Mammary epithelial cell (primary cell): ENCODE results near the gene COL9A2.

ENCODE experiments used
- EZH2 ChIP-seq: IDR thresholded peaks from 2 replicates; pipeline ENCODE4 v1.6.1; 2012; ENCODE audit warnings: low read length, inconsistent platforms, borderline replicate concordance
- TF ChIP-seq, protein P1 (sequence below), 2 donors: IDR thresholded peaks in 1 of 2; conservative IDR thresholded peaks in 1 of 2; 2 replicates each; pipeline ENCODE4 v1.5.1; 2011 to 2012; ENCODE audit warnings: inconsistent platforms in 2 of 2, low read length in 2 of 2, mild to moderate bottlenecking in 2 of 2, control low read depth in 1 of 2, low read depth in 1 of 2; ENCODE audit not compliant: insufficient read depth in 1 of 2; ENCODE audit errors: extremely low read depth in 1 of 2

DNA sequence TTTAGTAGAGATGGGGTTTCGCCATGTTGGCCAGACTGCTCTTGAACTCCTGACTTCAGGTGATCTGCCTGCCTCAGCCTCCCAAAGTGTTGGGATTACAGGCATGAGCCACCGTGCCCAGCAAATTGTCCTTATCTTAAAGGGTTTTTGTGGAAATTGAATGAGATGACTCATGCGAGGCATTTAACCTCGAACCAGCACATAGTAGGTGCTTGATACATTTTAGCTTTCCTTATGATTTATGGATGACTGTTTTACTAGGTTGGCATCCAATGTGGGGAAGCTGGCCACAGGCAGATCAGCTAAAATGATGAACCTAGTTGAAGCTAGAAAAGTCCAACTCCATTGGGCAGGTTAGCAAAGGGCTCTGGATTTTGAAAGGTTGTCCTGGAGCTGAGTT is 1.4 kb upstream of the COL9A2 start:
- TF ChIP-seq, protein P1, sequence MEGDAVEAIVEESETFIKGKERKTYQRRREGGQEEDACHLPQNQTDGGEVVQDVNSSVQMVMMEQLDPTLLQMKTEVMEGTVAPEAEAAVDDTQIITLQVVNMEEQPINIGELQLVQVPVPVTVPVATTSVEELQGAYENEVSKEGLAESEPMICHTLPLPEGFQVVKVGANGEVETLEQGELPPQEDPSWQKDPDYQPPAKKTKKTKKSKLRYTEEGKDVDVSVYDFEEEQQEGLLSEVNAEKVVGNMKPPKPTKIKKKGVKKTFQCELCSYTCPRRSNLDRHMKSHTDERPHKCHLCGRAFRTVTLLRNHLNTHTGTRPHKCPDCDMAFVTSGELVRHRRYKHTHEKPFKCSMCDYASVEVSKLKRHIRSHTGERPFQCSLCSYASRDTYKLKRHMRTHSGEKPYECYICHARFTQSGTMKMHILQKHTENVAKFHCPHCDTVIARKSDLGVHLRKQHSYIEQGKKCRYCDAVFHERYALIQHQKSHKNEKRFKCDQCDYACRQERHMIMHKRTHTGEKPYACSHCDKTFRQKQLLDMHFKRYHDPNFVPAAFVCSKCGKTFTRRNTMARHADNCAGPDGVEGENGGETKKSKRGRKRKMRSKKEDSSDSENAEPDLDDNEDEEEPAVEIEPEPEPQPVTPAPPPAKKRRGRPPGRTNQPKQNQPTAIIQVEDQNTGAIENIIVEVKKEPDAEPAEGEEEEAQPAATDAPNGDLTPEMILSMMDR (conservative IDR thresholded peaks at IDR 0.05 in 1 of 2, IDR thresholded peaks at IDR 0.05 in 1 of 2; ENCODE audit: extremely low read depth in 1 of 2, insufficient read depth in 1 of 2, low read depth in 1 of 2, low read length in 2 of 2), result no peak
- TF ChIP-seq EZH2, result no peak
